ENCODE data around the gene STK33.

The STK33 gene

GRCh38 chr11:8352876-8353505 is 241.0 kb downstream of the STK33 start:
- no peak overlapping the region for H3K4me3 ChIP-seq (ENCODE audit: control insufficient read depth, low read depth, low read length)
- peak; percentile 14 for DNase-seq (ENCODE audit: low read depth)
- TF ChIP-seq CTCF (conservative IDR thresholded peaks at IDR 0.05; ENCODE audit: control insufficient read depth, insufficient read depth, low read depth, low read length), result no peak

- no peak overlapping the region for H3K4me3 ChIP-seq (ENCODE audit: control insufficient read depth, low read depth, low read length)
- no peak for DNase-seq (ENCODE audit: low read depth)
- TF ChIP-seq CTCF (conservative IDR thresholded peaks at IDR 0.05; ENCODE audit: control insufficient read depth, insufficient read depth, low read depth, low read length), result no peak
These were observed 241.7 kb downstream of the STK33 start for GRCh38 chr11:8352103-8352875.

- no peak for DNase-seq (ENCODE audit: low read depth)
- no peak overlapping the region for H3K4me3 ChIP-seq (ENCODE audit: control insufficient read depth, low read depth, low read length)
- TF ChIP-seq CTCF (conservative IDR thresholded peaks at IDR 0.05; ENCODE audit: control insufficient read depth, insufficient read depth, low read depth, low read length), result no peak
These were observed 242.8 kb downstream of the STK33 start for GRCh38 chr11:8351223-8351622.

- TF ChIP-seq CTCF (conservative IDR thresholded peaks at IDR 0.05; ENCODE audit: control insufficient read depth, insufficient read depth, low read depth, low read length), result no peak
- H3K4me3 ChIP-seq (ENCODE audit: control insufficient read depth, low read depth, low read length), result no peak overlapping the region
- DNase-seq (ENCODE audit: low read depth), result no peak
These were observed 246.1 kb downstream of the STK33 start for GRCh38 chr11:8347978-8348377.

GRCh38 chr11:8346157-8346755 is 247.8 kb downstream of the STK33 start:
- DNase-seq (ENCODE audit: low read depth), result no peak
- H3K4me3 ChIP-seq (ENCODE audit: control insufficient read depth, low read depth, low read length), result no peak overlapping the region
- TF ChIP-seq CTCF (conservative IDR thresholded peaks at IDR 0.05; ENCODE audit: control insufficient read depth, insufficient read depth, low read depth, low read length), result no peak

GRCh38 chr11:8345179-8345578 is 248.8 kb downstream of the STK33 start:
- no peak for DNase-seq (ENCODE audit: low read depth)
- no peak overlapping the region for H3K4me3 ChIP-seq (ENCODE audit: control insufficient read depth, low read depth, low read length)
- no peak for TF ChIP-seq CTCF (conservative IDR thresholded peaks at IDR 0.05; ENCODE audit: control insufficient read depth, insufficient read depth, low read depth, low read length)
